Measurements from ENCODE around the gene GPI. TPM values are rescaled to one million over a fixed set of nuclear protein-coding genes. Genes with fewer than 3 reads are reported as not detected.
A peak's percentile ranks its signal among the peaks of the same experiment; 100 is the strongest.

GPI gene
- total and polyA plus RNA-seq, 2 of the 13 experiments (the other 11 are each of a cell fraction or from before 2014, with no cell fraction given): 147 to 167 TPM

DNA sequence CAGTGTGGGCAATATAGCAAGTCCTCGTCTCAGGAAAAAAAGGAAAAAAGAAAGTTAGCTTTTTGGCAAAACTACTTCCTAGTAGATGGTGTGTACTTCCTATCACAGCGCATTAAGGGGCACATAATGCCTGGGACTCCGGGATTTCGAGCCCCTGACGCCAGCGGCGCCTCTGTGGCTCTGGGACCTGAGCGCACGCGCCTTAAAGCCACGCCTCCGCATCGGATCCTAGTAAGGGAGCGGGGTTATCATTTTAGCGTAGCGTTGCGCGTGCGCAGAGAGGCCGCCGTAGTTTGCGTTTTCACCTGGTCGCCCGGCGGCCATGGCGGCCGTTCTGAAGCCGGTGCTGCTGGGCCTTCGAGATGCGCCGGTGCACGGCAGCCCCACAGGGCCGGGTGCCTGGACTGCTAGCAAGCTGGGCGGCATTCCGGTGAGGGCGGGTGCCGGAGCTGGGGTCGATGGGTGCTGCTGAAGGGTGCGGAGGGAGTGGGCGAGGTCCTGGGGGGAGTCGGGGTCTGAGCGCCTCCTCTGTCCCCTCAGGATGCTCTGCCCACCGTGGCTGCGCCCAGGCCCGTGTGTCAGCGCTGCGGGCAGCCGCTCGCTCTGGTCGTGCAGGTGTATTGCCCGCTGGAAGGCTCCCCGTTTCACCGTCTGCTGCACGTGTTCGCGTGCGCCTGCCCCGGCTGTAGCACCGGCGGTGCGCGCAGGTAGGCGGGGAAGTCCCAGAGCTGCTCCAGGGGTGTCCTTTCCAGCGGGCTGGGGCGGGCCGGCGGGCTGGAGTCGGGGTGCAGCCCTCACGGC is 39.3 kb downstream of the GPI start, which contains the start of gene PDCD2L (continued):
- peak; percentile 67; the same call in 1 of the 2 replicates for TF ChIP-seq MTA1 (CRISPR knock-in tag; IDR thresholded peaks at IDR 0.05; ENCODE audit: borderline replicate concordance)
- TF ChIP-seq SRF (IDR thresholded peaks at IDR 0.05; ENCODE audit: low read depth, low read length): no peak; the same call in 1 of the 2 replicates
- peak; percentile 31; the same call in 1 of the 2 replicates for TF ChIP-seq PPARG (CRISPR knock-in tag; conservative IDR thresholded peaks at IDR 0.05)
- TF ChIP-seq SMYD3 (CRISPR knock-in tag; IDR thresholded peaks at IDR 0.05): no peak; the same call in 1 of the 2 replicates
- TF ChIP-seq CAMTA2 (CRISPR knock-in tag; IDR thresholded peaks at IDR 0.05; ENCODE audit: borderline replicate concordance): no peak
- TF ChIP-seq, protein P1, sequence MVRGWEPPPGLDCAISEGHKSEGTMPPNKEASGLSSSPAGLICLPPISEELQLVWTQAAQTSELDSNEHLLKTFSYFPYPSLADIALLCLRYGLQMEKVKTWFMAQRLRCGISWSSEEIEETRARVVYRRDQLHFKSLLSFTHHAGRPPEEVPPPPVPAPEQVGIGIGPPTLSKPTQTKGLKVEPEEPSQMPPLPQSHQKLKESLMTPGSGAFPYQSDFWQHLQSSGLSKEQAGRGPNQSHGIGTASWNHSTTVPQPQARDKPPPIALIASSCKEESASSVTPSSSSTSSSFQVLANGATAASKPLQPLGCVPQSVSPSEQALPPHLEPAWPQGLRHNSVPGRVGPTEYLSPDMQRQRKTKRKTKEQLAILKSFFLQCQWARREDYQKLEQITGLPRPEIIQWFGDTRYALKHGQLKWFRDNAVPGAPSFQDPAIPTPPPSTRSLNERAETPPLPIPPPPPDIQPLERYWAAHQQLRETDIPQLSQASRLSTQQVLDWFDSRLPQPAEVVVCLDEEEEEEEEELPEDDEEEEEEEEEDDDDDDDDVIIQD (CRISPR knock-in tag; IDR thresholded peaks at IDR 0.05; ENCODE audit: low read depth): no peak; the same call in 1 of the 2 replicates
- TF ChIP-seq, protein P2, sequence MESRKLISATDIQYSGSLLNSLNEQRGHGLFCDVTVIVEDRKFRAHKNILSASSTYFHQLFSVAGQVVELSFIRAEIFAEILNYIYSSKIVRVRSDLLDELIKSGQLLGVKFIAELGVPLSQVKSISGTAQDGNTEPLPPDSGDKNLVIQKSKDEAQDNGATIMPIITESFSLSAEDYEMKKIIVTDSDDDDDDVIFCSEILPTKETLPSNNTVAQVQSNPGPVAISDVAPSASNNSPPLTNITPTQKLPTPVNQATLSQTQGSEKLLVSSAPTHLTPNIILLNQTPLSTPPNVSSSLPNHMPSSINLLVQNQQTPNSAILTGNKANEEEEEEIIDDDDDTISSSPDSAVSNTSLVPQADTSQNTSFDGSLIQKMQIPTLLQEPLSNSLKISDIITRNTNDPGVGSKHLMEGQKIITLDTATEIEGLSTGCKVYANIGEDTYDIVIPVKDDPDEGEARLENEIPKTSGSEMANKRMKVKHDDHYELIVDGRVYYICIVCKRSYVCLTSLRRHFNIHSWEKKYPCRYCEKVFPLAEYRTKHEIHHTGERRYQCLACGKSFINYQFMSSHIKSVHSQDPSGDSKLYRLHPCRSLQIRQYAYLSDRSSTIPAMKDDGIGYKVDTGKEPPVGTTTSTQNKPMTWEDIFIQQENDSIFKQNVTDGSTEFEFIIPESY (CRISPR knock-in tag; IDR thresholded peaks at IDR 0.05): peak; percentile 27; the same call in 1 of the 2 replicates
- TF ChIP-seq CENPT (CRISPR knock-in tag; IDR thresholded peaks at IDR 0.05; ENCODE audit: low read depth): no peak
- TF ChIP-seq, protein P3, sequence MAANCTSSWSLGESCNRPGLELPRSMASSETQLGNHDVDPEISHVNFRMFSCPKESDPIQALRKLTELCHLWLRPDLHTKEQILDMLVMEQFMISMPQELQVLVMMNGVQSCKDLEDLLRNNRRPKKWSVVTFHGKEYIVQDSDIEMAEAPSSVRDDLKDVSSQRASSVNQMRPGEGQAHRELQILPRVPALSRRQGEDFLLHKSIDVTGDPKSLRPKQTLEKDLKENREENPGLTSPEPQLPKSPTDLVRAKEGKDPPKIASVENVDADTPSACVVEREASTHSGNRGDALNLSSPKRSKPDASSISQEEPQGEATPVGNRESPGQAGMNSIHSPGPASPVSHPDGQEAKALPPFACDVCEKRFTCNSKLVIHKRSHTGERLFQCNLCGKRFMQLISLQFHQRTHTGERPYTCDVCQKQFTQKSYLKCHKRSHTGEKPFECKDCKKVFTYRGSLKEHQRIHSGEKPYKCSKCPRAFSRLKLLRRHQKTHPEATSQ (CRISPR knock-in tag; IDR thresholded peaks at IDR 0.05; ENCODE audit: borderline replicate concordance): no peak
- peak; percentile 90 for TF ChIP-seq SAP130 (CRISPR knock-in tag; IDR thresholded peaks at IDR 0.05; ENCODE audit: low read depth)
- no peak for TF ChIP-seq MATR3 (CRISPR knock-in tag; IDR thresholded peaks at IDR 0.05)
- TF ChIP-seq RAD51 (IDR thresholded peaks at IDR 0.05; ENCODE audit: borderline replicate concordance): no peak
- TF ChIP-seq SP2 (CRISPR knock-in tag; IDR thresholded peaks at IDR 0.05): no peak
- no peak for TF ChIP-seq RXRA (CRISPR knock-in tag; IDR thresholded peaks at IDR 0.05)
- no peak; the same call in 1 of the 2 replicates for TF ChIP-seq MTF2 (CRISPR knock-in tag; IDR thresholded peaks at IDR 0.05; ENCODE audit: borderline replicate concordance)
- TF ChIP-seq WIZ (CRISPR knock-in tag; IDR thresholded peaks at IDR 0.05): no peak
- 0 out of 2 replicates have a peak, but pooled peaks have one; percentile 18 for TF ChIP-seq ZNF660 (CRISPR knock-in tag; IDR thresholded peaks at IDR 0.05; ENCODE audit: borderline replicate concordance, low read depth)
- TF ChIP-seq HDAC2 (CRISPR knock-in tag; IDR thresholded peaks at IDR 0.05): peak; percentile 20; the same call in 1 of the 2 replicates
- TF ChIP-seq MIXL1 (CRISPR knock-in tag; IDR thresholded peaks at IDR 0.05): no peak; the same call in 1 of the 2 replicates
- peak; percentile 94 for TF ChIP-seq YEATS4 (CRISPR knock-in tag; IDR thresholded peaks at IDR 0.05; ENCODE audit: borderline replicate concordance)
- peak; percentile 95 for TF ChIP-seq ZSCAN12 (CRISPR knock-in tag; IDR thresholded peaks at IDR 0.05)
- peak; percentile 88; the same call in 1 of the 2 replicates for TF ChIP-seq KLF9 (CRISPR knock-in tag; IDR thresholded peaks at IDR 0.05; ENCODE audit: low read depth)
- no peak for TF ChIP-seq ZNF782 (CRISPR knock-in tag; IDR thresholded peaks at IDR 0.05; ENCODE audit: borderline replicate concordance)
- TF ChIP-seq ZNF367 (CRISPR knock-in tag; IDR thresholded peaks at IDR 0.05; ENCODE audit: borderline replicate concordance): peak; percentile 70; the same call in 1 of the 2 replicates
- no peak for TF ChIP-seq FOXK1 (CRISPR knock-in tag; IDR thresholded peaks at IDR 0.05; ENCODE audit: borderline replicate concordance, low read depth)
- peak; percentile 100 for TF ChIP-seq HNRNPLL (IDR thresholded peaks at IDR 0.05; ENCODE audit: low read depth, low read length, poor library complexity, severe bottlenecking)
- TF ChIP-seq ZNF607 (CRISPR knock-in tag; IDR thresholded peaks at IDR 0.05; ENCODE audit: borderline replicate concordance): peak; percentile 62
